ENCODE data around the gene ZDHHC12.

Gene ZDHHC12, protein sequence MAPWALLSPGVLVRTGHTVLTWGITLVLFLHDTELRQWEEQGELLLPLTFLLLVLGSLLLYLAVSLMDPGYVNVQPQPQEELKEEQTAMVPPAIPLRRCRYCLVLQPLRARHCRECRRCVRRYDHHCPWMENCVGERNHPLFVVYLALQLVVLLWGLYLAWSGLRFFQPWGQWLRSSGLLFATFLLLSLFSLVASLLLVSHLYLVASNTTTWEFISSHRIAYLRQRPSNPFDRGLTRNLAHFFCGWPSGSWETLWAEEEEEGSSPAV

DNA sequence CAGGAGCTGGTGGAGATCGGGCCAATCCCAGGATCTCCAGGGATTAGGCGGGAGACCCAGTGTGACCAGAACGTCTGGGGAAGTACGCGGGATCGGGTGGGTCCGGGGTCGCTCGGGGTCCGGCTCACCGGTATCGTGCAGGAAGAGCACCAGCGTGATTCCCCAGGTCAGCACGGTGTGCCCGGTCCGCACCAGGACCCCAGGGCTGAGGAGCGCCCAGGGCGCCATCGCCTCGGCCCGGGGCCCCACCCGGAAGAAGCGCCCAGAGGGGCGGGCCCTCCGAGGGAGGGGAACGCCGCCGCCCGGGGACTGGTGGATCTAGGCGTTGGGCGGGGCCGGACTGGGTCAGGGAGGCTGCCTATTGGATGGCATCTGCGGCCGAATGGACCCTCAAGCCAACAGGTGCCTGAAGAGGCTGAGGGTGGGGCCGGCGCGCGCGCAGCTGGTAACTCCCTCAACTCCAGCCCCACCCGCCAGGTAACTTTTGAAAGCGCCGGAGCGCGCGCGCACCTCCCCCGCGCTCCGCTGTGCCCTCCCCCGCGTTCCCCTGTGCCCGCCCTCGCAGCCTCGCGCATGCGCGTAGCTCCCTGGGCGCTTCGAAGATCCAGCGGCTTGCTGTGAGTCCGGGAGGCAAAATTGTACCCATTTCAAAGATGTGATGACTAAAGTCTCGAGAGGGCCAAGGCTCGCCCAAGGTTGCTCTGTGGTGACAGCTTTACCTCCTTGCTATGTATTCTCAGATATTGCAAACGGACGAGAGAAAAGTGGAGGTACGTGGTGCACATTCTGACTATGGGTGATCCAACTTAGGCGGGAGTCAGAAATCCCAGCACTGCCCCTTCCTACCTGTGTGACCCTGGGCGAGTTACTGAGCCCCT is at the start of gene ZDHHC12:
Gene ZDHHC12, minus strand, starts transcription at position 262 of the 878 bp plus-strand sequence. Its CDS starts 34 bp downstream, at position 228.
- no peaks in the 10 kb centered on the region for H3K9me3 Mint-ChIP-seq
- H3K4me3 Mint-ChIP-seq, result peak within 1 kb of the TSS; percentile 100
- H3K27ac Mint-ChIP-seq, result peak within 1 kb of the TSS; percentile 98
- no peaks in the 10 kb centered on the region for H3K36me3 Mint-ChIP-seq (ENCODE audit: low read depth)
- H3K27me3 Mint-ChIP-seq (ENCODE audit: low read depth), result no peaks in the 10 kb centered on the region
- DNase-seq (ENCODE audit: low spot score), result peak; percentile 99
- H3K4me1 Mint-ChIP-seq (ENCODE audit: low read depth), result peaks cover 33% of the 10 kb centered on the region

DNA sequence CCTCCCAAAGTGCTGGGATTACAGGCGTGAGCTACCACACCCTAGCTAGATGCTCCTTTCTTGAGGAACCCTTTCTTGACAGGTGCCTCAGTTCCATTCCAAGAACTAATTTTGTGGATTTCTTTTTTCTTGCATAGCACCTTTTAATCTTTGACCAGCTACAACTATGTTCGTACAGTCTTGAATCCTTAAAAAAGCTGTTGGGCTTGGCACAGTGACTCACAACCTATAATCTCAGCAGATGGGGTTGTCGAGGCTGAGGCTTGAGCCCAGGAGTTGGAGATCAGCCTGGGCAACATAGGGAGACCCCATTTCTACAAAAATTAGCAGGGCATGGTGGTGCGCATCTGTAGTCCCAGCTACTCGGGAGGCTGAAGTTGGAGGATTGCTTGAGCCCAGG is 49.1 kb upstream of the ZDHHC12 start:
- peak overlapping the region; percentile 24 for H3K4me3 Mint-ChIP-seq
- H3K27me3 Mint-ChIP-seq (ENCODE audit: low read depth), result no peaks in the 10 kb centered on the region
- no peaks in the 10 kb centered on the region for H3K36me3 Mint-ChIP-seq (ENCODE audit: low read depth)
- H3K9me3 Mint-ChIP-seq, result peaks cover 5% of the 10 kb centered on the region
- peak overlapping the region; percentile 43 for H3K27ac Mint-ChIP-seq
- no peak for DNase-seq (ENCODE audit: low spot score)
- peaks cover 14% of the 10 kb centered on the region for H3K4me1 Mint-ChIP-seq (ENCODE audit: low read depth)

DNA sequence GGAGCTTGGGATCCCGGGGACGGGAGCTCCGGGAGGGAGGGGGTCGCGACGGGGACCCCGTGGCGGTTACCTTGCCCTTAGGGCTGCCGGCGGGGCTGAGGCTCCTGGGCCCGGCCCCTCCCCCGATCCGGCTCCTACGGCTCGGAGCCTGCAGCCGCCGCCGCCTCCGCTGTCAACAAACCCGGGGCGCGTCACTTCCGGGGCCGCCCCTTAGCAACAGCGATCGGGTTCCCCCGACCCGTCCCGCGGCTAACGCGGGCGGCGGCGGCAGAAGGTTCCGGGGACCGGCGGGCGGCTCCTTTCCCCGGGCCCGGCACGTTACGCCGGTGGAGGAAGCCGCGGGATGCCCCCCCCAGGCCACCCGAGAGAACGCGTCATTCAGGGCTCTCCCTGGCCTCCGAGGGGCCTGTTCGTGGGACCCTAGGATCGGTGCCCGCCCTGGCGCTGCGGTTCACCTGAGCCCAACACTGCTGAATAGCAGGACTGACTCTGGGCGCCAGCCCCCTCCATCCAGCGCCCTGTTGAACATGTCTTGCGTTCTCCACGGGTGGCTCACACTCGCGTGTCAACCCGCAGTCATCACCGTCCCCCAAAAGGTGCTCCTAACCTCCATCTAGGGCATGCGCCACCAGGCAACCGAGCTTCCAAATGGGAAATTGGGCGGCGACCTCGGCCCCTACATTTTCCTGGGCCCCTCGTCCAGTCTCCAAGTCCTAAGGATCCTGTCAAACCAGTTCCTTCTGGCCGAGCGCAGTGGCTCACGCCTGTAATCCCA is 48.0 kb upstream of the ZDHHC12 start, which contains the start of gene ZER1:
Gene ZER1, minus strand, starts transcription at position 183 of the 775 bp plus-strand sequence. CDS start 16,362 bp downstream, outside the sequence.
- Mint-ChIP-seq H3K9me3 (peaks cover 5% of the 10 kb centered on the region), H3K27ac (peak within 1 kb of the TSS; percentile 100), H3K4me3 (peak within 1 kb of the TSS; percentile 99), H3K27me3 (ENCODE audit: low read depth) (no peaks in the 10 kb centered on the region), H3K36me3 (ENCODE audit: low read depth) (peaks cover 1% of the 10 kb centered on the region), H3K4me1 (ENCODE audit: low read depth) (peaks cover 14% of the 10 kb centered on the region)
- DNase-seq (ENCODE audit: low spot score), result peak; percentile 93

DNA sequence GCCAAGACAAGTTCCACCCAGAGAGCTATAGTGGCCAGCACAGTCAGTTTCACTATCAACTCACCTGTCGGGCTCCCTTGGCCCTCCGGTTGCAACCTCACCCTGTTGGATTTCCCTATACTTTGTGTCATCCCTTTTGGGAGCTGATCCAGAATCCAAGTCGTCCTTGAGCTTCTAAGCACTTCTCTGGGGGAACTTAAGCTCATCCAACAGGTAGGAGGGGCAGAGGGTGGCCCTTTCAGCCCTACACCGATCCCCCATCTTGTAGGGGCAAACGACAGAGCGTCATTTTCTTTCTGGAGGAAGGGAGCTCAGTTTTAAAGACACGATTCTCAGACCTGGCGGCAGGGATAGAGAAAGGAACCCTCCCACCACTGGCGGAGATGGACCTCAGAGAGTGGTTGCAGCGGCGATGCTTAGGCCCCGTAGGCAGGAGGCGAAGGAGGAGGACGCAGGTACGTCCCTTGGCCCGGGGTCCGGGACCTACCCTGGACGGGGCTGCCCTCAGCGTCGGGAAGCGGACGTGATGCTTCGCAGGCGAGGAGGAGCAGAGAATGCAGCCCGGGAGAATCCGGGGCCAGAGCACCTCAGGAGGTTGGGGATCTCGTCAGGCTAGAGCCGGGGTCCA is 47.3 kb upstream of the ZDHHC12 start:
- Mint-ChIP-seq H3K9me3 (peaks cover 5% of the 10 kb centered on the region), H3K4me1 (ENCODE audit: low read depth) (peaks cover 14% of the 10 kb centered on the region), H3K27ac (peak overlapping the region; percentile 100), H3K27me3 (ENCODE audit: low read depth) (no peaks in the 10 kb centered on the region), H3K36me3 (ENCODE audit: low read depth) (peaks cover 1% of the 10 kb centered on the region), H3K4me3 (peak overlapping the region; percentile 99)
- no peak for DNase-seq (ENCODE audit: low spot score)

DNA sequence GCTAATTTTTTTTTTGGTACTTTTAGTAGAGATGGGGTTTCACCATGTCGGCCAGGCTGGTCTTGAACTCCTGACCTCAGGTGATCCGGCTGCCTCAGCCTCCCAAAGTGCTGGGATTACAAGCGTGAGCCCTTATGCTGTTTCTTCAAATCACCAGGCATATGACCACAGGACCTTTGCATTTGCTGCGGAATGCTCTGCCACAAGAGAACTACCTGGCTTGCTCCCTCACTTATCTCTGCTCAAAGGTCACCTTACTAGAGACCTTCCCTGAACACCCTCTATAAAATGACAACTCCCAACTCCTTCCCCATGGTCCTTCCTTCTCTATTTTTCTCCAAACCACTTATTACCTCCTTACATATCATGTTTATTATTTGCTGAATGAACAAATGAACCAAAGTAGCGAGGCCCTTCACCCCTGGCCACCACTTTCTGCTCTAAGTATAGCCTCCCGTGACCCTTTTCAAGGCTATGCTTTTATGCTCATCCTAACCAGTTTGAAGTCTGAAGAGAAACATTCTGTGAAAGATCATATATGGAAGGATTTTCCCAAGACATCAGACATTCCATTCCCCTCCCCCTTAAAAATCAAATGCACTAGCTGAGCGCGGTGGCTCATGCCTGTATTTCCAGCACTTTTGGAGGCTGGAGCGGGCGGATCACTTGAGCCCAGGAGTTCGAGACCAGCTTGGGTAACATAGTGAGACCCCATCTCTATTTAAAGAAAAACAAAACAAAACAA is 46.5 kb upstream of the ZDHHC12 start:
- Mint-ChIP-seq H3K36me3 (ENCODE audit: low read depth) (peaks cover 1% of the 10 kb centered on the region), H3K27me3 (ENCODE audit: low read depth) (no peaks in the 10 kb centered on the region)

DNA sequence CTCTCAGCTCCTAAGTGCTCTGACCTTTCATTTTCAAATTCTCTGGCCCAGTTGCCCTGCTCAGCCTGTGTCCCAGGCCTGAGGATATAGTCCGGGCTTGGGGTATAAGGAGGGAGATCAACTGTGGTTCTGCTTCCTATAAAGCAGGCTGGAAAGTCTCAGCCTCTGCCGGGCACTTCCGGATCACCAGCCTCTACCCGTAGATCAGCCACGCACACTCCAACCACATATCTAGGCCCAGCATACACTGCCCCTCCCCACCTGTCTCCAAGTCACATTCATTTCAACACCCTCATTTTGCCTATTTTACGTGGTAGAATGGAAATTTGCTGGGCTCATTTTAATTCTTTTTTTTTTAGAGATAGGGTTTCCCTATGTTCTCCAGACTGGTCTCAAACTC is 44.7 kb upstream of the ZDHHC12 start:
- no peak for DNase-seq (ENCODE audit: low spot score)
- H3K4me3 Mint-ChIP-seq, result no peak overlapping the region
- no peak overlapping the region for H3K27ac Mint-ChIP-seq

More for the DNA sequence above, 46.5 kb upstream of the ZDHHC12 start:
- H3K9me3 Mint-ChIP-seq, result peaks cover 5% of the 10 kb centered on the region
- H3K27ac Mint-ChIP-seq, result peak overlapping the region; percentile 100
- no peak for DNase-seq (ENCODE audit: low spot score)
- H3K4me1 Mint-ChIP-seq (ENCODE audit: low read depth), result peaks cover 14% of the 10 kb centered on the region
- peak overlapping the region; percentile 99 for H3K4me3 Mint-ChIP-seq

DNA sequence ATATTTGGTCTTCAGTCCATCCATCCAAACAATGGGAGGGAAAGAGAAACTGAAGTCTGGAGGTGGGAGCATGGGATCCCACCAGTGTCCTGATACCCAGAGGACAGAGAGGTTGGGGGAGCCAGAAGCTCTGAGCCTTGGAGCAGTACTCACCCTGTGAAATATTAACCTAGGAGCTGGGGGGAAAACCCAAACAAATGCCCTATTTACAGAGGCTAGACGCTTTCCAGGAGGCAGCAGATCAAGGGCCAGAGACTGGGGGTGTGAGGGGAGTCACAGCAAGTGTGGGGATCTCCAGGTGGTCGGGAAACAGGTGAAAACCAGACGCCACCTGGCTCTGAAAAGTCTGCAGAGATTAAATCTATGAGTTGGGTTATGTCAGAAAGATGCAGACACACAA is 41.6 kb upstream of the ZDHHC12 start:
- no peaks in the 10 kb centered on the region for H3K9me3 Mint-ChIP-seq
- peaks cover 6% of the 10 kb centered on the region for H3K4me1 Mint-ChIP-seq (ENCODE audit: low read depth)

More for the DNA sequence above, 44.7 kb upstream of the ZDHHC12 start:
- Mint-ChIP-seq H3K27me3 (ENCODE audit: low read depth) (no peaks in the 10 kb centered on the region), H3K9me3 (no peaks in the 10 kb centered on the region), H3K36me3 (ENCODE audit: low read depth) (peaks cover 1% of the 10 kb centered on the region), H3K4me1 (ENCODE audit: low read depth) (peaks cover 14% of the 10 kb centered on the region)

DNA sequence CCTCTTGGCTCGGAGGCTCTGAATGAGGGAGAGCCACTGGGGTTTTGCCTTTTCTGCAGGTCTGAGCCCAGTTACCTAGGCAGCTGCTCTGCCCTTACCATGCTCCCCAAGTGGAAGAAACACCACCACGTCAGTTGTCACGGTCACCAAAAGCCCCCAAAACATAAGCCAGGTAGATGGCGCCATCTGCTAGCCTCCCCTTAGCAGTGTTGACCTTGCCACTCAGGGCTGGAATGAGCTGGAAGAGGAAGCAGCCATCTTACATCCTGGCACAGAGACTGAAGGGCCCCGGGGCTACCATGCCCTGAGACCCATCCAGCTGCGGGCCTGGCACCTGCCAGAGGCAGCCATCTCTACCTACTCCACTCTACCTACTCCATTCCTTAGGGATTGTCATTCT is 40.4 kb upstream of the ZDHHC12 start:
- Mint-ChIP-seq H3K36me3 (ENCODE audit: low read depth) (peaks cover 1% of the 10 kb centered on the region), H3K4me3 (no peak overlapping the region), H3K27me3 (ENCODE audit: low read depth) (no peaks in the 10 kb centered on the region), H3K4me1 (ENCODE audit: low read depth) (no peaks in the 10 kb centered on the region), H3K9me3 (no peaks in the 10 kb centered on the region), H3K27ac (no peak overlapping the region)
- no peak for DNase-seq (ENCODE audit: low spot score)

More for the DNA sequence above, 41.6 kb upstream of the ZDHHC12 start:
- Mint-ChIP-seq H3K4me3 (no peak overlapping the region), H3K27me3 (ENCODE audit: low read depth) (no peaks in the 10 kb centered on the region), H3K36me3 (ENCODE audit: low read depth) (peaks cover 1% of the 10 kb centered on the region), H3K27ac (no peak overlapping the region)
- no peak for DNase-seq (ENCODE audit: low spot score)

DNA sequence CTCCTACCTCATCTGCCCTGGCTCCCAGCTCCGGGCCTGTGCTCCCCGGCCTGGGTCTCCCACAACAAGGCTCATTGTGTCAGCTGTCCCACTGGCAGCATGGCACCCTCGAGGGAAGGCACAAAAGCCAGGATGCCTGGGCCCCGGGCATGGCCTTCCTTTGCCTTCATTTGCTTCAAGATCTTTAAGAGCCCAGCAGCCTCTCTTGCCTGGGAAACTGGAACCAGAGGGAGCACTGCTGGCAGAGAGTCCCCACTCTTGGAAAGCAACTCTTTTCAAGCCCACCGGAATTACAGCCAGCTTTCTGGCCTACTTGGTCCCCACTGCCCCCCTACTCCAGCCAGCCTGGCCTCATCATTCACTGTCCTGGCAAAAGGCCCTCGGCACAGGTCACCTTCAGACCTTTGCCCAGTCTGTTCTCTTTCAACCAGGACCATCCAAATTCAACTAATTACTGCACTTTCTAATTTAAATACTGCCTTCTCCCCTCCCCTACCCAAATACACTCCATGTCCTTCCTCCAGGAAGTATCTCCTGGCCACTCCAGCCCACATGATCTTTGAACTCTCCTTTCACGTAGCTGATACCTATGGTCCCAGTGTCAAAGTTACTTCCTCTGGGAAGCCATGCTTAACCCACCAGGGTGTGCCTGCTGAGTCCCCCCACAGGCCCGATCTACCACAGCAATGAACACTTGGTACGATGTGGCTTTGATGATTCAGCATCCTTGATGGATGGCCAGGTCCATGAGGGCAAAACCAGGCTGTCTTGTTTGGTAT is 38.9 kb upstream of the ZDHHC12 start:
- DNase-seq (ENCODE audit: low spot score), result no peak
- Mint-ChIP-seq H3K36me3 (ENCODE audit: low read depth) (peaks cover 1% of the 10 kb centered on the region), H3K27ac (no peak overlapping the region), H3K4me1 (ENCODE audit: low read depth) (no peaks in the 10 kb centered on the region), H3K4me3 (no peak overlapping the region), H3K9me3 (no peaks in the 10 kb centered on the region), H3K27me3 (ENCODE audit: low read depth) (no peaks in the 10 kb centered on the region)

DNA sequence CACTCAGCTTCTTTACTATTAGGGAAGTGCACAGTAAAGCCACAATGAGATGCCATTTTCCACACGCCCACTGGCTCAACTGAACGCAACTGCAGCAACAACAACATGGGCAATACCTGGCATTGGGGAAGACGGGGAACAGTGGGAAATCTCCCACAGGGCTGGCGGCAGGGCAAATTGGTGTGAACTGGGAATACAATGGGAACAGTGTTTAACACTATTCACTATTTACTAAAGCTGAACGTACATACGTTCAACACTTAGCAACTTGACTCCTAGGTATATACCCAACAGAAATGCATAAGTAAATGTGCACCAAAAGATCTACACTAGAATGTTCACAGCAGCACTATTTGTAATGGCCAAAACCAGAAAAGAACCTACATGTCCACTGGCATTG is 33.7 kb upstream of the ZDHHC12 start:
- H3K27me3 Mint-ChIP-seq (ENCODE audit: low read depth), result no peaks in the 10 kb centered on the region
- H3K4me1 Mint-ChIP-seq (ENCODE audit: low read depth), result no peaks in the 10 kb centered on the region
- H3K27ac Mint-ChIP-seq, result no peak overlapping the region
- H3K36me3 Mint-ChIP-seq (ENCODE audit: low read depth), result no peaks in the 10 kb centered on the region
- no peaks in the 10 kb centered on the region for H3K9me3 Mint-ChIP-seq
- no peak overlapping the region for H3K4me3 Mint-ChIP-seq
- DNase-seq (ENCODE audit: low spot score), result no peak

DNA sequence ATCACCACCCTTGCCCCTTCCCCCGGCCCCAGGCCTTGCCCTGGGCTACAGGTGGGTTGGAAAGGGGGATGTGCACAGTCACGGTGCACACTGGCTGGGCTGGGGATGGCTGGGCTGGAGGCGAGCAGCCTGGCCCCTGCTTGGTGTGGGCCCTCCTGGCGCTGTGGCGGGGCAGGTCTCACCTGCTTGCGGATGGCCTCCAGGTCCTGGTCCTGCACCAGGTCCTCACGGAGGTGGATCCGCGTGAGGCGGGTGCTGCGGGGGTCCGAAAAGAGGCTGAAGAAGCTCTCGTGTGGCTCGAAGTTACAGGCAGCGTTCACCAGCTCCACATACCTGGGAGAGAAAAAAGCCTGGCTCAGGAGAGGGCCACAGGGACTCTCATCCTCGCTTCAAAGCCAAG is 29.7 kb upstream of the ZDHHC12 start:
- no peaks in the 10 kb centered on the region for H3K27me3 Mint-ChIP-seq (ENCODE audit: low read depth)
- no peaks in the 10 kb centered on the region for H3K36me3 Mint-ChIP-seq (ENCODE audit: low read depth)
- no peak overlapping the region for H3K27ac Mint-ChIP-seq
- DNase-seq (ENCODE audit: low spot score), result no peak
- no peak overlapping the region for H3K4me3 Mint-ChIP-seq
- H3K9me3 Mint-ChIP-seq, result no peaks in the 10 kb centered on the region
- no peaks in the 10 kb centered on the region for H3K4me1 Mint-ChIP-seq (ENCODE audit: low read depth)

DNA sequence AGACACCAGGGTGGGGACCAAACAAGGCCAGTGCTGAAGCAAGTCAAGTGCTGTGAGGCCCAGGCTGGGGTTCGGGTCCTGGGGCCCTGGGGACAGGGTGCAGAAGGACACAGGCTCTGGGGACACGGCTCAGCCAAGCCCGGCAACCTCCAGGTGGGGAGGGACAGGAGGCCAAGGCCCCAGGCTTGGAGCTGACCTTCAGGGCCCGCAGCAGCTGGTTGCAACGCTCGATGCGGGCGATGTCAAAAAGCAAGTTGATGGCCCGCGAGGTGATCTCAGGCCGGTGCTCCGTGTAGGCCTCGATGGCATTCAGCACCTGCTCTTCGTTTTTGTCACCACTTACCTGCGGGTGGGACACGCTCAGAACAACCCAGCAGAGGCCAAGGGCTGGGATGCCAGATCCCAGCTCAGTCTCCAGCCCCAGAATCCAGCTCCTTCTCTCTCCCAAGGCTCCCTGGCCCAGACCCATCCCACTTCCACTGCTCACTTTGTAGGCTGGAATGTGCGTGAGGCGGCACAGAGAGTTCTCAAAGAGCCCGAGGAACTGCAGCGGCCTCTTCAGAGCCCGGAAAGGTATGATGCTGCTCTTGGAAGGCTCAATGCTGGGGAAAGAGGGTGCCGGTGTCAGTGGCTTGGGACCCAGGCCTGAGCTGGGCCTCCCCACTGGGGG is 27.1 kb upstream of the ZDHHC12 start:
- H3K36me3 Mint-ChIP-seq (ENCODE audit: low read depth), result no peaks in the 10 kb centered on the region
- no peaks in the 10 kb centered on the region for H3K4me1 Mint-ChIP-seq (ENCODE audit: low read depth)
- DNase-seq (ENCODE audit: low spot score), result no peak
- no peak overlapping the region for H3K27ac Mint-ChIP-seq
- H3K4me3 Mint-ChIP-seq, result no peak overlapping the region
- no peaks in the 10 kb centered on the region for H3K9me3 Mint-ChIP-seq
- no peaks in the 10 kb centered on the region for H3K27me3 Mint-ChIP-seq (ENCODE audit: low read depth)
